HCT116 (cell line): Measurements from ENCODE around the gene GYS1. TPM values are rescaled to one million over a fixed set of nuclear protein-coding genes. Genes with fewer than 3 reads are reported as not detected.

ENCODE experiments used
- ATAC-seq: fragments of 200-7000 bp; cut with Tn5 transposase; 2 replicates; pipeline ENCODE4 v1.9.1; 2020; ENCODE audit warnings: mild to moderate bottlenecking, moderate library complexity
- BruUV-seq: library from RNA; stranded (reverse); fragments of 400-500 nt; replicated peaks from 2 replicates; lab custom pipeline; 2021; lab: Mats Ljungman, UMichigan
- CTCF ChIA-PET: fragments of 300-600 bp; sonication (Branson Sonifier 250); formaldehyde crosslinking; loops from one replicate; lab custom pipeline; 2021; ENCODE audit warnings: antibody characterized with exemption; lab: Charles Lee
- POLR2A ChIA-PET: fragments of 300-600, 350-600 bp; sonication (Branson Sonifier 250); formaldehyde crosslinking; loops from one replicate; lab custom pipeline; 2021; ENCODE audit warnings: antibody characterized with exemption; lab: Charles Lee
- RAD21 ChIA-PET, 2 experiments: fragments of 300-600 bp; sonication (Branson Sonifier 250); formaldehyde crosslinking; loops; one replicate each; lab custom pipeline; 2023; ENCODE audit warnings: low total read pairs in 2 of 2; ENCODE audit not compliant: uncharacterized antibody in 2 of 2, unreplicated experiment in 2 of 2, low non-redundant PET in 1 of 2; lab: Charles Lee
- DNase-seq: peaks from one replicate; pipeline ENCODE4 v3.0.0-alpha.2; 2010; ENCODE audit warnings: low read depth, low spot score
- H2AFZ ChIP-seq: fragments of 200-600 bp; shearing (Covaris generic), sonication (generic); 2 replicates; pipeline ENCODE4 v1.6.1; 2017; ENCODE audit warnings: low read depth, mixed run types, mixed read lengths, antibody characterized with exemption, low read length; ENCODE audit not compliant: poor library complexity, severe bottlenecking
- H3K27ac ChIP-seq: 2 replicates; pipeline ENCODE4 v1.5.1; 2012; ENCODE audit warnings: low read depth, low read length
- H3K27me3 ChIP-seq: fragments of 200-600 bp; sonication (generic); 2 replicates; pipeline ENCODE4 v1.6.1; 2016; ENCODE audit warnings: mixed run types, low read length, mixed read lengths; ENCODE audit not compliant: insufficient read depth
- H3K36me3 ChIP-seq, 2 experiments: fragments of 200-500 bp in 1 of 2; fragments of 200-600 bp in 1 of 2; sonication (Bioruptor generic) in 1 of 2; sonication (generic) in 1 of 2; 2 replicates each; pipeline versions ENCODE4 v1.5.1 to v1.6.1; 2014 to 2016; ENCODE audit warnings: low read length in 2 of 2, inconsistent platforms in 1 of 2, mixed read lengths in 1 of 2, mixed run types in 1 of 2; ENCODE audit not compliant: insufficient read depth in 2 of 2, control insufficient read depth in 1 of 2
- H3K4me1 ChIP-seq, 2 experiments: fragments of 200-600 bp in 1 of 2; sonication (generic) in 1 of 2; 2 replicates each; pipeline versions ENCODE4 v1.5.1 to v1.6.1; 2012 to 2017; ENCODE audit warnings: low read length in 2 of 2, inconsistent platforms in 1 of 2, mild to moderate bottlenecking in 1 of 2, mixed read lengths in 1 of 2, mixed run types in 1 of 2, moderate library complexity in 1 of 2; ENCODE audit not compliant: insufficient read depth in 2 of 2, control insufficient read depth in 1 of 2
- H3K4me2 ChIP-seq: fragments of 200-600 bp; sonication (generic); 2 replicates; pipeline ENCODE4 v1.6.1; 2017; ENCODE audit warnings: mixed run types, low read length, mixed read lengths
- H3K4me3 ChIP-seq, 2 experiments: fragments of 200-600 bp in 1 of 2; sonication (generic) in 1 of 2; replicated peaks in 1 of 2; 2 replicates each; pipeline ENCODE4 v1.5.1; 2011 to 2016; ENCODE audit warnings: low read length in 2 of 2, control low read depth in 1 of 2, low read depth in 1 of 2, mild to moderate bottlenecking in 1 of 2, mixed read lengths in 1 of 2, mixed run types in 1 of 2
- H3K79me2 ChIP-seq: fragments of 200-600 bp; sonication (generic); 2 replicates; pipeline ENCODE4 v1.6.1; 2017; ENCODE audit warnings: mild to moderate bottlenecking, mixed run types, low read length, moderate library complexity, mixed read lengths; ENCODE audit not compliant: insufficient read depth
- H3K9ac ChIP-seq: fragments of 200-600 bp; sonication (generic); 2 replicates; pipeline ENCODE4 v1.6.1; 2016; ENCODE audit warnings: low read length, mixed read lengths
- H3K9me2 ChIP-seq: fragments of 200-600 bp; sonication (generic), shearing (Covaris generic); 2 replicates; pipeline ENCODE4 v1.6.1; 2017; ENCODE audit warnings: mixed run types, mild to moderate bottlenecking, moderate library complexity; ENCODE audit not compliant: insufficient read depth
- H3K9me3 ChIP-seq, 2 experiments: fragments of 200-500 bp in 1 of 2; fragments of 200-600 bp in 1 of 2; sonication (Bioruptor generic) in 1 of 2; sonication (generic) in 1 of 2; 2 replicates each; pipeline ENCODE4 v1.6.1; 2014 to 2017; ENCODE audit warnings: low read length in 2 of 2, mixed read lengths in 2 of 2, inconsistent platforms in 1 of 2, low read depth in 1 of 2, mild to moderate bottlenecking in 1 of 2, mixed run types in 1 of 2, moderate library complexity in 1 of 2; ENCODE audit not compliant: control insufficient read depth in 1 of 2, insufficient read depth in 1 of 2
- H4K20me1 ChIP-seq: fragments of 200-600 bp; sonication (generic), shearing (Covaris generic); 2 replicates; pipeline ENCODE4 v1.6.1; 2017; ENCODE audit warnings: mixed run types, mild to moderate bottlenecking, moderate library complexity; ENCODE audit not compliant: insufficient read depth
- ATF3 ChIP-seq: IDR thresholded peaks from 2 replicates; pipeline ENCODE4 v1.6.1; 2012
- CEBPB ChIP-seq: IDR thresholded peaks from 2 replicates; pipeline ENCODE4 v1.6.1; 2012; ENCODE audit warnings: low read depth
- CTCF ChIP-seq, 3 experiments: fragments of 200-600 bp in 1 of 3; sonication (generic) in 1 of 3; IDR thresholded peaks in 2 of 3; conservative IDR thresholded peaks in 1 of 3; 2 replicates each; pipeline ENCODE4 v1.5.1; 2012 to 2017; ENCODE audit warnings: low read depth in 2 of 3, low read length in 2 of 3, antibody characterized with exemption in 1 of 3, borderline replicate concordance in 1 of 3, control low read depth in 1 of 3, mild to moderate bottlenecking in 1 of 3, mixed read lengths in 1 of 3, mixed run types in 1 of 3, moderate library complexity in 1 of 3; ENCODE audit not compliant: insufficient read depth in 1 of 3
- EGR1 ChIP-seq: IDR thresholded peaks from 2 replicates; pipeline ENCODE4 v1.6.1; 2012; ENCODE audit warnings: low read depth
- ELF1 ChIP-seq: IDR thresholded peaks from 2 replicates; pipeline ENCODE4 v1.6.1; 2012; ENCODE audit warnings: low read depth, borderline replicate concordance
- EZH2 ChIP-seq: fragments of 200-600 bp; sonication (generic); IDR thresholded peaks from 2 replicates; pipeline ENCODE4 v1.6.1; 2017; ENCODE audit warnings: antibody characterized with exemption, mixed run types
- JUND ChIP-seq: IDR thresholded peaks from 2 replicates; pipeline ENCODE4 v1.6.1; 2012
- POLR2A ChIP-seq: IDR thresholded peaks from 2 replicates; pipeline ENCODE4 v1.7.0; 2011; ENCODE audit warnings: borderline replicate concordance; ENCODE audit not compliant: insufficient read depth, insufficient read length; ENCODE audit errors: extremely low read depth
- TCF7L2 ChIP-seq: IDR thresholded peaks from 2 replicates; pipeline ENCODE4 v1.7.0; 2011; ENCODE audit warnings: borderline replicate concordance, inconsistent platforms; ENCODE audit not compliant: insufficient read depth, insufficient read length; ENCODE audit errors: extremely low read depth
- ZFX ChIP-seq: fragments of 450-650 bp; IDR thresholded peaks from 2 replicates; pipeline ENCODE4 v1.6.1; 2017
- ZNF274 ChIP-seq: fragments of 200-500 bp; sonication (Bioruptor generic); IDR thresholded peaks from 2 replicates; pipeline ENCODE4 v1.6.1; 2014; ENCODE audit warnings: mild to moderate bottlenecking, low read depth, low read length, inconsistent platforms
- intact Hi-C: fragments of 100-400 bp; cut with micrococcal nuclease; formaldehyde crosslinking; loops from 2 replicates; pipeline ENCODE4 v1.10.0; 2022
- total RNA-seq: library from RNA; stranded (reverse); gene quantifications from one replicate; pipeline ENCODE4 v1.2.1, GENCODE V29; 2021; ENCODE audit not compliant: unreplicated experiment
- TF ChIP-seq, protein P1 (sequence below): IDR thresholded peaks from 2 replicates; pipeline ENCODE4 v1.6.1; 2012
- TF ChIP-seq, protein P2 (sequence below): IDR thresholded peaks from 2 replicates; pipeline ENCODE4 v1.6.1; 2011; ENCODE audit warnings: mild to moderate bottlenecking, low read length, moderate library complexity; ENCODE audit not compliant: insufficient replicate concordance; ENCODE audit errors: extremely low read depth

Gene GYS1
- total RNA-seq, 1 experiment from 2014 or later, result 50.7 TPM

GRCh38 chr19:48991011-48991609 is 2.0 kb downstream of the GYS1 start:
- TF ChIP-seq, protein P1, sequence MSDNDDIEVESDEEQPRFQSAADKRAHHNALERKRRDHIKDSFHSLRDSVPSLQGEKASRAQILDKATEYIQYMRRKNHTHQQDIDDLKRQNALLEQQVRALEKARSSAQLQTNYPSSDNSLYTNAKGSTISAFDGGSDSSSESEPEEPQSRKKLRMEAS, result no peak
- TF ChIP-seq CEBPB, result no peak
- no peak for TF ChIP-seq EGR1
- no peak for TF ChIP-seq ELF1
- TF ChIP-seq POLR2A, result no peak
- TF ChIP-seq CTCF (IDR thresholded peaks at IDR 0.05 in 2 of 3, conservative IDR thresholded peaks at IDR 0.05 in 1 of 3; ENCODE audit: borderline replicate concordance in 1 of 3, insufficient read depth in 1 of 3, low read depth in 2 of 3, low read length in 2 of 3), result no peak
- TF ChIP-seq, protein P2, sequence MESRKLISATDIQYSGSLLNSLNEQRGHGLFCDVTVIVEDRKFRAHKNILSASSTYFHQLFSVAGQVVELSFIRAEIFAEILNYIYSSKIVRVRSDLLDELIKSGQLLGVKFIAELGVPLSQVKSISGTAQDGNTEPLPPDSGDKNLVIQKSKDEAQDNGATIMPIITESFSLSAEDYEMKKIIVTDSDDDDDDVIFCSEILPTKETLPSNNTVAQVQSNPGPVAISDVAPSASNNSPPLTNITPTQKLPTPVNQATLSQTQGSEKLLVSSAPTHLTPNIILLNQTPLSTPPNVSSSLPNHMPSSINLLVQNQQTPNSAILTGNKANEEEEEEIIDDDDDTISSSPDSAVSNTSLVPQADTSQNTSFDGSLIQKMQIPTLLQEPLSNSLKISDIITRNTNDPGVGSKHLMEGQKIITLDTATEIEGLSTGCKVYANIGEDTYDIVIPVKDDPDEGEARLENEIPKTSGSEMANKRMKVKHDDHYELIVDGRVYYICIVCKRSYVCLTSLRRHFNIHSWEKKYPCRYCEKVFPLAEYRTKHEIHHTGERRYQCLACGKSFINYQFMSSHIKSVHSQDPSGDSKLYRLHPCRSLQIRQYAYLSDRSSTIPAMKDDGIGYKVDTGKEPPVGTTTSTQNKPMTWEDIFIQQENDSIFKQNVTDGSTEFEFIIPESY, result no peak
- no peak for TF ChIP-seq ATF3
- no peak for TF ChIP-seq JUND
- TF ChIP-seq EZH2, result no peak
- TF ChIP-seq TCF7L2, result no peak
- no peak for TF ChIP-seq ZFX
- no peak for TF ChIP-seq ZNF274
- TF ChIP-seq, all 23 proteins: peak for 0
- Histone ChIP-seq H4K20me1 (no peaks in the 10 kb centered on the region), H3K27me3 (no peaks in the 10 kb centered on the region), H3K4me2 (peak overlapping the region; percentile 92; the same call in 1 of the 2 replicates), H3K79me2 (peaks cover 50% of the 10 kb centered on the region), H3K9me2 (no peaks in the 10 kb centered on the region), H3K36me3 (peaks cover 8% of the 10 kb centered on the region in 2 experiments; a peak in 2 of 4 replicates), H3K4me1 (peaks cover 11 to 19% of the 10 kb centered on the region in 2 experiments), H3K27ac (peak overlapping the region; percentile 15; the same call in 1 of the 2 replicates), H2AFZ (no peak overlapping the region), H3K9ac (no peak overlapping the region), H3K9me3 (no peaks in the 10 kb centered on the region), H3K4me3 (no peak overlapping the region)
- ChIA-PET RAD21 (no interaction called here), CTCF (interaction anchor here (1.4 kb wide), 1 partner anchor 20 kb away, joined by 6 read pairs; no protein-coding TSS in a partner anchor), POLR2A (no interaction called here)
- DNase-seq (no peak), ATAC-seq (no peak)
- no TSS peak for BruUV-seq
- intact Hi-C loops, result no loop called here
